ENCODE results near the gene FAIM. TPM values are rescaled to one million over a fixed set of nuclear protein-coding genes. Genes with fewer than 3 reads are reported as not detected.

FAIM gene
- total and polyA plus RNA-seq, 2 donors (not counting 3 experiments of a cell fraction or from before 2014, with no cell fraction given), result 2.3 to 11.9 TPM

- H3K9me1 ChIP-seq (replicated peaks; ENCODE audit: control insufficient read depth, extremely low read depth, insufficient read depth, low read length), result no peaks in the 10 kb centered on the region
- FAIRE-seq (no peak), DNase-seq (ENCODE audit: low read depth, low spot score) (no peak)
- TF ChIP-seq POLR2AphosphoS5 (IDR thresholded peaks at IDR 0.05; ENCODE audit: insufficient read depth, low read depth, low read length) (no peak), JUN (IDR thresholded peaks at IDR 0.05; ENCODE audit: borderline replicate concordance, insufficient read depth, insufficient read length, low read depth) (no peak), MAX (IDR thresholded peaks at IDR 0.05; ENCODE audit: insufficient read depth, insufficient read length) (no peak), FOS (IDR thresholded peaks at IDR 0.05; ENCODE audit: borderline replicate concordance, insufficient read depth, low read length) (no peak), POLR2A (IDR thresholded peaks at IDR 0.05; ENCODE audit: low read depth, low read length) (no peak), CTCF (IDR thresholded peaks at IDR 0.05; ENCODE audit: extremely low read depth in 1 of 2, insufficient read depth in 1 of 2, low read depth in 1 of 2, low read length in 2 of 2) (no peak), MYC (IDR thresholded peaks at IDR 0.05; ENCODE audit: low read depth, low read length) (no peak), GATA2 (IDR thresholded peaks at IDR 0.05; ENCODE audit: insufficient read depth, insufficient read length, low read depth, low read length) (no peak), EZH2 (IDR thresholded peaks at IDR 0.05; ENCODE audit: borderline replicate concordance, low read depth, low read length, severe bottlenecking) (no peak)
- H3K4me3 ChIP-seq (replicated peaks in 1 of 3; ENCODE audit: insufficient read depth in 1 of 3, low read depth in 1 of 3, low read length in 3 of 3), result no peak overlapping the region
- H3K27ac ChIP-seq (ENCODE audit: insufficient read depth, low read depth, low read length), result no peak overlapping the region
- no peaks in the 10 kb centered on the region for H3K27me3 ChIP-seq (ENCODE audit: control insufficient read depth in 2 of 2, insufficient read depth in 2 of 2, low read length in 2 of 2)
- H3K9me3 ChIP-seq (replicated peaks; ENCODE audit: control insufficient read depth, insufficient read depth, low read length), result no peaks in the 10 kb centered on the region
- no peaks in the 10 kb centered on the region for H4K20me1 ChIP-seq (replicated peaks; ENCODE audit: control insufficient read depth, extremely low read depth, insufficient read depth, low read length)
- H3K4me2 ChIP-seq (ENCODE audit: insufficient read depth, low read length), result no peak overlapping the region
- ChIA-PET POLR2A (no interaction called here), CTCF (interaction anchor here (0.9 to 8.0 kb wide), 4 partner anchors 112 to 345 kb away, joined by 5 to 173 read pairs (median 15); no protein-coding TSS in a partner anchor)
- intact Hi-C loops (cut with micrococcal nuclease), result loop anchor here (5.0 to 10.0 kb wide), 2 partner anchors 106 to 257 kb away; no protein-coding TSS in a partner anchor
- no TSS peak for BruUV-seq (replicated peaks)
- H3K79me2 ChIP-seq (ENCODE audit: control insufficient read depth, insufficient read depth, low read length), result no peaks in the 10 kb centered on the region
- dilution Hi-C loops (cut with MboI; ENCODE audit: extremely low pct_ligation_motif_present, low sequenced_read_pairs), result no loop called here
- H3K36me3 ChIP-seq (ENCODE audit: control insufficient read depth in 2 of 2, extremely low read depth in 1 of 2, insufficient read depth in 2 of 2, low read length in 2 of 2), result no peaks in the 10 kb centered on the region
- no peak overlapping the region for H3K9ac ChIP-seq (replicated peaks; ENCODE audit: extremely low read depth, insufficient read depth, low read length)
- H2AFZ ChIP-seq (ENCODE audit: low read depth, low read length), result no peak overlapping the region
- no peaks in the 10 kb centered on the region for H3K4me1 ChIP-seq (ENCODE audit: control insufficient read depth, extremely low read depth, insufficient read depth, low read length)
Observed at GRCh38 chr3:138591392-138591791, 17.2 kb upstream of the FAIM start.

All from endothelial cell of umbilical vein (primary cell).